ENCODE data around the gene EIF4EBP2.

Gene EIF4EBP2

DNA sequence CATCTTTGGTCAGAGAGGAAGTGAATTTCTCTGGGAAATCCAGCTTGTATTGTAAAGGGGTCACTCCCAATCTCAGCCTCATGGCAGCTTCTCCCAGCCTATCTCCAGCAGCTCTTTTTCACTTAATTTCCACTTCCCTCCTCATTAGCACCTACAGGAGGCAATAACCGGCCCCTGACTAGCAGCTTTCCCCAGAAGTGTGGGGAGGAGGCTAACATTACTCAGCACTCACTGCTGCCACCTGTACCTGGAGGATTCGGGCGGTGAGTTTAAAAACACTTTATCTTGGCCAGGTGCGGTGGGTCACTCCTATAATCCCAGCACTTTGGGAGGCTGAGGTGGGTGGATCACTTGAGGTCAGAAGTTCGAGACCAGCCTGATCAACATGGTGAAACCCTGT, 33.8 kb downstream of the EIF4EBP2 start:
- no peak overlapping the region for H3K4me3 Mint-ChIP-seq
- peaks cover 63% of the 10 kb centered on the region for H3K27me3 Mint-ChIP-seq (ENCODE audit: low read depth)
- TF ChIP-seq, protein P1, sequence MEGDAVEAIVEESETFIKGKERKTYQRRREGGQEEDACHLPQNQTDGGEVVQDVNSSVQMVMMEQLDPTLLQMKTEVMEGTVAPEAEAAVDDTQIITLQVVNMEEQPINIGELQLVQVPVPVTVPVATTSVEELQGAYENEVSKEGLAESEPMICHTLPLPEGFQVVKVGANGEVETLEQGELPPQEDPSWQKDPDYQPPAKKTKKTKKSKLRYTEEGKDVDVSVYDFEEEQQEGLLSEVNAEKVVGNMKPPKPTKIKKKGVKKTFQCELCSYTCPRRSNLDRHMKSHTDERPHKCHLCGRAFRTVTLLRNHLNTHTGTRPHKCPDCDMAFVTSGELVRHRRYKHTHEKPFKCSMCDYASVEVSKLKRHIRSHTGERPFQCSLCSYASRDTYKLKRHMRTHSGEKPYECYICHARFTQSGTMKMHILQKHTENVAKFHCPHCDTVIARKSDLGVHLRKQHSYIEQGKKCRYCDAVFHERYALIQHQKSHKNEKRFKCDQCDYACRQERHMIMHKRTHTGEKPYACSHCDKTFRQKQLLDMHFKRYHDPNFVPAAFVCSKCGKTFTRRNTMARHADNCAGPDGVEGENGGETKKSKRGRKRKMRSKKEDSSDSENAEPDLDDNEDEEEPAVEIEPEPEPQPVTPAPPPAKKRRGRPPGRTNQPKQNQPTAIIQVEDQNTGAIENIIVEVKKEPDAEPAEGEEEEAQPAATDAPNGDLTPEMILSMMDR (IDR thresholded peaks at IDR 0.05; ENCODE audit: unreplicated experiment in 3 of 3): no peak
- H3K9me3 Mint-ChIP-seq: peaks cover 3% of the 10 kb centered on the region
- no peak overlapping the region for H3K27ac Mint-ChIP-seq
- H3K4me1 Mint-ChIP-seq: peaks cover 14% of the 10 kb centered on the region
- peaks cover 3% of the 10 kb centered on the region for H3K36me3 Mint-ChIP-seq (ENCODE audit: low read depth)

DNA sequence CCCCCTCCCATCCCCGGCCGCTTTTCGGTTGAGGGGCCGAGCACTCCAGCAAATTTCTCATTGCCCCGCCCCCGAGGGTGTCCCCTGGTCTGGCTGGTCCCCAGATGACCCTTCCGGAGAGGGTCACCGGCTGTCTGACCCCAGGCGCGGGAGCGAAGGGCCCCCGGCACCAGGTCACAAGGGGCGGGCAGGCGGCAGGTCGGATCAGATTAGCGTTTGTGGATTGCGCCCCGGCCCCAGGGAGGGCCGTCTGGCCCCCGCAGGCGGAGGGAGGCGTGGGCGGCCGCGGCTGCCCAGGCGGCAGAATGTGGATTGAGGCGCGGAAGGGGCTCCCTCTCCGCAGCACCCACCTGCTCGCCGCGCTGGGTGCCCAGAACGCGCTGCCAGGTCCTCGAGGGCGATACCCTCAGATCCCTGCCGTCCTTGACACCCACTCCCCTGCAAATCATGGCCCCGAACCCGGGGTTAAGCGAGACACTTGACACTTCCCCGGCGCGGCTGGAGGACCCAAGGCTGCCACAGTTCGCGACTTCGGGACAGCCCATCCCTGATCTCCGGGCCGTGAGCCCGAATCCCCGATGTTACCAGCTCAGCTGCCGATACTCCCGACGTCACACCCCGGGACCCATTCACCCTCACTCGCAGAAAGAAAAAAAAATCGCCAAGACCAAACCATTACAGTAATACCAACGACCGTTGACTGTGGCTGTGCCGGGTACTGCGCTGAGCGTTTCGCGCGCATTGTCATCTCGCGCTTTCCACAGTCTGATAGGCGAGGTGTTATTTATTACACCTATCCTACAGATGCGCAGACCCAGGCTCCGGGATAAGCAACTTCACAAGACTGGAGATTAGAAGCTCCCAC, 36.6 kb downstream of the EIF4EBP2 start:
- Mint-ChIP-seq H3K36me3 (ENCODE audit: low read depth) (no peaks in the 10 kb centered on the region), H3K4me3 (peak overlapping the region; percentile 41 to 74 (median 71)), H3K27me3 (ENCODE audit: low read depth) (peaks cover 76% of the 10 kb centered on the region), H3K9me3 (peaks cover 3% of the 10 kb centered on the region), H3K27ac (no peak overlapping the region), H3K4me1 (peaks cover 18% of the 10 kb centered on the region)
- TF ChIP-seq, protein P1 (IDR thresholded peaks at IDR 0.05; ENCODE audit: unreplicated experiment in 3 of 3): no peak

DNA sequence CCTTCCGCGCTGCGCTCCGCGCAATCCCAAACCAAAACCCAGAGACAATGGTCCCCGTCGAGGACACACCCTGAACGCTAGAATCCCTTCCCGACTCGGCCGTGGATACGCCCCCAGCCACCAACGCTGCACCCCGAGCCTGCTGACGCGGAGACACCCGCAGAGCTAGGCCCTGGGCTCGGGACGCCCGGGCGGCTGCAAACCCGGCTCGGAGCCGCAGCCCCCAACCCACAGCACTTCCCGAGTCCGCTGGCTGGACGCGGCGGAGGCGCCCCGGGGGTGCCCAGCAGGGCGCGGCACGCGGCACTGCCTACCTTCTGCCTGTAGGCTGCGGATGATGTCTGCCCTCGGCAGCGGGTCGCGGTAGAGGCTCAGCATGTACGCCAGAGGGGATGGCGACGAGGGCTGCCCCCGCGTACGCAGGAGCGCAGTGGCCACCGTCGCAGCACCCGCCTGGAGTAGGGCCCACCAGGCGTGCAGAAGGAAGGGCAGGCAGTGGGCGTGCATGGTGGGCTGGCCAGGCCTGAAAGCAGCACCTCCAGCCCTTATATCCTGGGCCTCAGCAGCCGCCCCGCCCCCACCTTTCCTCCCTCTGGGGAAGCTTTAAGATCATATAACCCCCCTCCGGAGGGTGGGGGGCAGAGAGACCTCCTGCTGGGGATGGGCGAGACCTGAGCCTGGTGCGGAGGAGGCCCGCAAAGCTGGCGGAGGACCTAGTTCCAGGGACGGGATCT, 37.4 kb downstream of the EIF4EBP2 start, which contains the start of gene NODAL:
Gene NODAL, minus strand, starts transcription at position 521 of the 734 bp plus-strand sequence. Its CDS starts 14 bp downstream, at position 507.
- peak within 1 kb of the TSS; percentile 41 to 74 (median 71) for H3K4me3 Mint-ChIP-seq
- H3K27me3 Mint-ChIP-seq (ENCODE audit: low read depth): peaks cover 76% of the 10 kb centered on the region
- peaks cover 26% of the 10 kb centered on the region for H3K4me1 Mint-ChIP-seq
- H3K36me3 Mint-ChIP-seq (ENCODE audit: low read depth): no peaks in the 10 kb centered on the region
- H3K9me3 Mint-ChIP-seq: peaks cover 3% of the 10 kb centered on the region
- no peak within 1 kb of the TSS for H3K27ac Mint-ChIP-seq
- TF ChIP-seq, protein P1 (IDR thresholded peaks at IDR 0.05; ENCODE audit: unreplicated experiment in 3 of 3): peak in 1 of 3 experiments; percentile 22

DNA sequence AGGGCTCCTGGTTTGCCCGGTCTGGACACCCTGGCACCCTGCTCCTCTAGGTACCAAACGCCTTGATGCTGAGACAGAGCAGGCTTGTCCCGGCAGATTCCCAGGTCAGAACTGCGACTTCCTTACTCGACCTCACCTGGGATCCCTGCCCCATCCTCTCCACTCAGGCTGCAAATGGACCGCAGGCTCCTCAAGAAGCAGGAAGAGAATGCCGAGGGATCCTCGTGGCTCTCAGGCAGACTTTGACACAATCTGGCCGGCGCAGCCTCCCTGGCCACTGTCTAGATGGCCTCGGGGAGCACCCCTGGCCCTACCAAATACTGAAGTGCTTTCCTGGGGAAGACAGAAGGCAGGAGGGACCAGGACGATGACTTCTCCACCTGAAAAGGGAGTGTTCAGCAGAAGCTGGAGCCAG, 38.0 kb downstream of the EIF4EBP2 start:
- Mint-ChIP-seq H3K9me3 (peaks cover 3% of the 10 kb centered on the region), H3K27ac (no peak overlapping the region), H3K4me1 (peaks cover 32% of the 10 kb centered on the region), H3K36me3 (ENCODE audit: low read depth) (no peaks in the 10 kb centered on the region), H3K27me3 (ENCODE audit: low read depth) (peaks cover 71% of the 10 kb centered on the region), H3K4me3 (peak overlapping the region in 2 of 3 experiments; percentile 19 to 50)
- TF ChIP-seq, protein P1 (IDR thresholded peaks at IDR 0.05; ENCODE audit: unreplicated experiment in 3 of 3): no peak

DNA sequence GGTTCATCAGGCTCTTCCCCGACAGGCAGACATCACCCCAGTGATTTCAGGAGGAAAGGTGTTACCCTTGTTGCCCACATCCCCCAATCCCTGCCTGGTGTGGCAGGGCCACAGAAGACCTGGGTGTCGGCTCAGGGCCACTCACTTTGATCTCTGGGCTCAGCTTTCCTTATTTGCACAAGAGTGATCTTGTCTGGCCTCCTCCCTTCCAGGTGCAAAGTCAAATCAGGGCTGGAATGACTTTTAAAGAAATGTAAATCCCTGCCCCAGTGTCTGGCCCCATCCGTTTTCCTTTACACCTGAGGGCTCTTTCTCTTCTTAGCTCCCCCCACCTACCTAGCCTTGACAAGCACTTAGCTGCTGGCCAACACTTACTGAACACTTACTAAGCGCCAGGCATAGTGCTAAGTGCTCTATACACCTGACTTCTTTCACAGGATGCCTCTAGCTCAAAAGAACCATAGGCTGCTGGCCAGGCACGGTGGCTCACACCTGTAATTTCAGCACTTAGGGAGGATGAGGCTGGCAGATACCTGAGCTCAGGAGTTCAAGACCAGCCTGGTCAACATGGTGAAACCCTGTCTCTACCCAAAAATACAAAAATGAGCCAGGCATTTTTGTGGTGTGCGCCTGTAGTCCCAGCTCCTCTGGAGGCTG, 38.5 kb downstream of the EIF4EBP2 start:
- TF ChIP-seq, protein P1 (IDR thresholded peaks at IDR 0.05; ENCODE audit: unreplicated experiment in 3 of 3): no peak
- Mint-ChIP-seq H3K36me3 (ENCODE audit: low read depth) (no peaks in the 10 kb centered on the region), H3K4me1 (peaks cover 33% of the 10 kb centered on the region), H3K27ac (no peak overlapping the region), H3K27me3 (ENCODE audit: low read depth) (peaks cover 66% of the 10 kb centered on the region), H3K4me3 (peak overlapping the region in 2 of 3 experiments; percentile 31 to 53), H3K9me3 (peaks cover 3% of the 10 kb centered on the region)

Measured in nephron (organoid).